22Rv1 (cell line): Measurements from ENCODE around the gene OSER1.

Experiments
- ZFX ChIP-seq: fragments of 450-650 bp; IDR thresholded peaks from 2 replicates; pipeline ENCODE4 v1.6.1; 2017; ENCODE audit warnings: antibody characterized with exemption, borderline replicate concordance
- TF ChIP-seq, protein P1 (sequence below): fragments of 450-650 bp; IDR thresholded peaks from 2 replicates; pipeline ENCODE4 v1.5.1; 2017; ENCODE audit warnings: mild to moderate bottlenecking

DNA sequence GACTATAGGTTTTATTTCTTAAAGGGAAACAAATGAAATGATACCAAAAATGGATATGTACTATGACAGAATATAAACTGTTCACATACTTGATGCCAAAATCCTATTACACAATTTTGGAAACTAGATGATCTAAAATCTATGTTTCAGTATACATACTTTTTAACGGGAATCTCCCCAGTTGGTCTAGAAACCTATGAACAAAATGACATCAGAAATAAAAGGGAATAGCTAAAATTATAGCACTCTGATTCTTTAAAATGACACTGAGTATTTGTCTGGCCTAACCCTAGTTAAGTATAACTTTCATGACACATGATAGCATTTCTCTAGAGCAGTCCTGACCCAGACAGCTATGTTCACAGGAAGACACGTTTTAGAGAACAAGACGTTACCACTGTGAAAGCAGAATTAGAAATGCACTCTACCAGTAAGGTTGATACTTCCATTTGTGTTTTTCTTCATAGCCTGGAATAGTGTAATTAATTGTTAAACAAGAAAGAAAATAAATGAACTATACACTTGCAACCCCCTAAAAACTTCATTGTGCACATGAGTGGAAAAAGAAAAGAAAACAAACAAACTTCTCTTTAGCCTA is 3.3 kb downstream of the OSER1 start:
- TF ChIP-seq, protein P1, sequence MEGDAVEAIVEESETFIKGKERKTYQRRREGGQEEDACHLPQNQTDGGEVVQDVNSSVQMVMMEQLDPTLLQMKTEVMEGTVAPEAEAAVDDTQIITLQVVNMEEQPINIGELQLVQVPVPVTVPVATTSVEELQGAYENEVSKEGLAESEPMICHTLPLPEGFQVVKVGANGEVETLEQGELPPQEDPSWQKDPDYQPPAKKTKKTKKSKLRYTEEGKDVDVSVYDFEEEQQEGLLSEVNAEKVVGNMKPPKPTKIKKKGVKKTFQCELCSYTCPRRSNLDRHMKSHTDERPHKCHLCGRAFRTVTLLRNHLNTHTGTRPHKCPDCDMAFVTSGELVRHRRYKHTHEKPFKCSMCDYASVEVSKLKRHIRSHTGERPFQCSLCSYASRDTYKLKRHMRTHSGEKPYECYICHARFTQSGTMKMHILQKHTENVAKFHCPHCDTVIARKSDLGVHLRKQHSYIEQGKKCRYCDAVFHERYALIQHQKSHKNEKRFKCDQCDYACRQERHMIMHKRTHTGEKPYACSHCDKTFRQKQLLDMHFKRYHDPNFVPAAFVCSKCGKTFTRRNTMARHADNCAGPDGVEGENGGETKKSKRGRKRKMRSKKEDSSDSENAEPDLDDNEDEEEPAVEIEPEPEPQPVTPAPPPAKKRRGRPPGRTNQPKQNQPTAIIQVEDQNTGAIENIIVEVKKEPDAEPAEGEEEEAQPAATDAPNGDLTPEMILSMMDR = no peak
- TF ChIP-seq ZFX = no peak
